GM21423 (cell line): ENCODE measurements around the gene IFI27L1.
A peak's percentile ranks its signal among the peaks of the same experiment; 100 is the strongest.

Experiments used
- ATAC-seq: cut with Tn5 transposase; IDR thresholded peaks from one replicate; pipeline ENCODE4 v1.9.1; 2021; ENCODE audit warnings: mild to moderate bottlenecking, moderate library complexity; ENCODE audit not compliant: unreplicated experiment

IFI27L1 gene

GRCh38 chr14:94113490-94113889, 32.4 kb downstream of the IFI27L1 start:
- no peak for ATAC-seq

- no peak for ATAC-seq
Measured at GRCh38 chr14:94113908-94114588, 32.9 kb downstream of the IFI27L1 start.

GRCh38 chr14:94114589-94115057, 33.5 kb downstream of the IFI27L1 start:
- ATAC-seq, result no peak

- ATAC-seq, result no peak
Measured at GRCh38 chr14:94115058-94115591, 34.0 kb downstream of the IFI27L1 start.

GRCh38 chr14:94115631-94116030, 34.5 kb downstream of the IFI27L1 start:
- ATAC-seq, result no peak

GRCh38 chr14:94116701-94117100, 35.6 kb downstream of the IFI27L1 start:
- no peak for ATAC-seq

GRCh38 chr14:94117856-94118255, 36.7 kb downstream of the IFI27L1 start:
- ATAC-seq, result no peak

- ATAC-seq, result no peak
Measured at GRCh38 chr14:94119071-94119470, 38.0 kb downstream of the IFI27L1 start.

- no peak for ATAC-seq
Measured at GRCh38 chr14:94120667-94121340, 39.7 kb downstream of the IFI27L1 start.

GRCh38 chr14:94121485-94121884, 40.4 kb downstream of the IFI27L1 start:
- ATAC-seq, result no peak

- no peak for ATAC-seq
Measured at GRCh38 chr14:94122438-94122837, 41.3 kb downstream of the IFI27L1 start.

GRCh38 chr14:94123296-94123695, 42.2 kb downstream of the IFI27L1 start:
- ATAC-seq, result no peak

GRCh38 chr14:94123868-94124267, 42.8 kb downstream of the IFI27L1 start:
- ATAC-seq, result no peak

- ATAC-seq, result no peak
Measured at GRCh38 chr14:94124582-94125377, 43.7 kb downstream of the IFI27L1 start.

GRCh38 chr14:94125659-94126418, 44.7 kb downstream of the IFI27L1 start:
- ATAC-seq, result no peak

GRCh38 chr14:94126419-94126677, 45.2 kb downstream of the IFI27L1 start:
- ATAC-seq, result no peak

GRCh38 chr14:94126800-94127199, 45.7 kb downstream of the IFI27L1 start:
- no peak for ATAC-seq

GRCh38 chr14:94127330-94127729, 46.2 kb downstream of the IFI27L1 start:
- ATAC-seq, result no peak

GRCh38 chr14:94128216-94128839, 47.2 kb downstream of the IFI27L1 start:
- no peak for ATAC-seq

- peak; percentile 97 for ATAC-seq
Measured at GRCh38 chr14:94129111-94129757, 48.1 kb downstream of the IFI27L1 start, which contains the start of gene IFI27L2. IFI27L2 (minus strand) TSS chr14:94129604; CDS start chr14:94129564, 40 bp downstream.
